GM23338 (cell line): ENCODE data around the gene GATA1. TPM values are rescaled to one million over a fixed set of nuclear protein-coding genes. Genes with fewer than 3 reads are reported as not detected.

ENCODE experiments used
- ATAC-seq: fragments of 200-7000 bp; cut with Tn5 transposase; 3 replicates; pipeline ENCODE4 v1.9.1; 2020
- DNase-seq: peaks from one replicate; pipeline ENCODE4 v3.0.0-alpha.2; 2015; ENCODE audit warnings: low spot score
- H2AFZ ChIP-seq: fragments of 200-600 bp; sonication (generic); 2 replicates; pipeline ENCODE4 v1.8.0; 2016; ENCODE audit warnings: antibody characterized with exemption, mild to moderate bottlenecking, moderate library complexity
- H3F3A ChIP-seq: fragments of 200-600 bp; sonication (generic); replicated peaks from 2 replicates; pipeline ENCODE4 v1.8.0; 2017; ENCODE audit warnings: antibody characterized with exemption, mixed run types, low read depth
- H3K27ac ChIP-seq: fragments of 200-600 bp; sonication (generic); 2 replicates; pipeline ENCODE4 v1.6.1; 2016; ENCODE audit warnings: low read depth
- H3K27me3 ChIP-seq: fragments of 200-600 bp; sonication (generic); 2 replicates; pipeline ENCODE4 v1.8.0; 2016; ENCODE audit warnings: mild to moderate bottlenecking, mixed run types, moderate library complexity; ENCODE audit not compliant: insufficient read depth
- H3K36me3 ChIP-seq: fragments of 200-600 bp; sonication (generic); 2 replicates; pipeline ENCODE4 v1.8.0; 2016; ENCODE audit warnings: mild to moderate bottlenecking; ENCODE audit not compliant: insufficient read depth
- H3K4me1 ChIP-seq: fragments of 200-600 bp; sonication (generic); 2 replicates; pipeline ENCODE4 v1.8.0; 2016; ENCODE audit warnings: mild to moderate bottlenecking, moderate library complexity; ENCODE audit not compliant: insufficient read depth
- H3K4me2 ChIP-seq: fragments of 200-600 bp; sonication (generic); 2 replicates; pipeline ENCODE4 v1.7.1; 2017; ENCODE audit warnings: mixed run types
- H3K4me3 ChIP-seq: fragments of 200-600 bp; sonication (generic); 2 replicates; pipeline ENCODE4 v1.6.1; 2016; ENCODE audit warnings: mixed run types
- H3K79me2 ChIP-seq: fragments of 200-600 bp; sonication (generic); replicated peaks from 2 replicates; pipeline ENCODE4 v1.8.0; 2017; ENCODE audit warnings: mild to moderate bottlenecking; ENCODE audit not compliant: insufficient read depth
- H3K9me2 ChIP-seq: fragments of 200-600 bp; sonication (generic); 2 replicates; pipeline ENCODE4 v1.8.0; 2017; ENCODE audit not compliant: insufficient read depth
- H4K20me1 ChIP-seq: fragments of 200-600 bp; sonication (generic); replicated peaks from 2 replicates; pipeline ENCODE4 v1.8.0; 2017; ENCODE audit warnings: mild to moderate bottlenecking; ENCODE audit not compliant: insufficient read depth
- H3K27ac Mint-ChIP-seq: 2 replicates; pipeline ENCODE4 v1.8.0; 2020; ENCODE audit warnings: inconsistent platforms, mild to moderate bottlenecking, moderate library complexity, mixed read lengths
- H3K27me3 Mint-ChIP-seq: 3 replicates; pipeline ENCODE4 v1.8.0; 2022; ENCODE audit warnings: low read depth, mild to moderate bottlenecking, moderate library complexity, mixed read lengths, inconsistent platforms; ENCODE audit not compliant: insufficient read depth, poor library complexity
- H3K36me3 Mint-ChIP-seq: 3 replicates; pipeline ENCODE4 v1.8.0; 2021; ENCODE audit warnings: low read depth, mild to moderate bottlenecking, inconsistent platforms, moderate library complexity, mixed read lengths
- H3K4me1 Mint-ChIP-seq: 3 replicates; pipeline ENCODE4 v1.8.0; 2020; ENCODE audit warnings: mild to moderate bottlenecking, inconsistent platforms, mixed read lengths
- H3K4me3 Mint-ChIP-seq: 3 replicates; pipeline ENCODE4 v1.8.0; 2021; ENCODE audit warnings: moderate library complexity, mild to moderate bottlenecking, inconsistent platforms, mixed read lengths
- H3K9me3 Mint-ChIP-seq: 3 replicates; pipeline ENCODE4 v1.8.0; 2020; ENCODE audit warnings: moderate library complexity, mild to moderate bottlenecking, inconsistent platforms, mixed read lengths
- CREB1 ChIP-seq: fragments of 250-450 bp; sonication (Bioruptor Pico); IDR thresholded peaks from 2 replicates; pipeline ENCODE4 v1.5.0; 2020; ENCODE audit warnings: low read depth, mild to moderate bottlenecking, moderate library complexity
- EZH2 ChIP-seq: fragments of 200-600 bp; sonication (generic); IDR thresholded peaks from one replicate; pipeline ENCODE4 v1.8.0; 2017; ENCODE audit warnings: antibody characterized with exemption, mild to moderate bottlenecking, low read depth; ENCODE audit not compliant: unreplicated experiment
- EZH2phosphoT487 ChIP-seq: fragments of 200-600 bp; sonication (generic); IDR thresholded peaks from one replicate; pipeline ENCODE4 v1.8.1; 2018; ENCODE audit warnings: antibody characterized with exemption; ENCODE audit not compliant: unreplicated experiment
- JUNB ChIP-seq: IDR thresholded peaks from one replicate; pipeline ENCODE4 v1.6.1; 2016; ENCODE audit warnings: antibody characterized with exemption; ENCODE audit not compliant: unreplicated experiment
- NANOG ChIP-seq: IDR thresholded peaks from 2 replicates; pipeline ENCODE4 v1.6.1; 2016; ENCODE audit warnings: antibody characterized with exemption, borderline replicate concordance
- POLR2AphosphoS5 ChIP-seq: IDR thresholded peaks from 2 replicates; pipeline ENCODE4 v1.6.1; 2016; ENCODE audit warnings: antibody characterized with exemption, low read depth
- STAT1 ChIP-seq: IDR thresholded peaks from one replicate; pipeline ENCODE4 v1.6.1; 2016; ENCODE audit warnings: antibody characterized with exemption; ENCODE audit not compliant: unreplicated experiment
- ZNF114 ChIP-seq: fragments of 250-450 bp; sonication (Bioruptor Pico); IDR thresholded peaks from 2 replicates; pipeline ENCODE4 v1.5.0; 2020; ENCODE audit warnings: mild to moderate bottlenecking, moderate library complexity
- ZNF331 ChIP-seq: fragments of 250-450 bp; sonication (Bioruptor Pico); IDR thresholded peaks from 2 replicates; pipeline ENCODE4 v1.5.0; 2020; ENCODE audit warnings: low read depth, mild to moderate bottlenecking, moderate library complexity
- polyA plus RNA-seq: library from polyadenylated mRNA; unstranded; fragments of >200 nt; fragmentation: Nextera tagmentation; extraction: Ambion mirVana; gene quantifications from 2 replicates; pipeline ENCODE4 v1.2.1, GENCODE V29; 2016
- total RNA-seq: library from RNA; depleted of rRNA; stranded (reverse); fragments of >200 nt; shearing (Covaris generic); gene quantifications from 2 replicates; pipeline ENCODE4 v1.2.3, GENCODE V29; 2014
- TF ChIP-seq, protein P1 (sequence below): IDR thresholded peaks from 2 replicates; pipeline ENCODE4 v1.6.1; 2016; ENCODE audit warnings: antibody characterized with exemption
- TF ChIP-seq, protein P2 (sequence below): fragments of 250-450 bp; sonication (Bioruptor Pico); IDR thresholded peaks from 2 replicates; pipeline ENCODE4 v1.5.0; 2020; ENCODE audit warnings: mild to moderate bottlenecking, moderate library complexity
- TF ChIP-seq, protein P3 (sequence below), 2 experiments: fragments of 200-600 bp in 1 of 2; sonication (generic) in 1 of 2; conservative IDR thresholded peaks; 2 replicates each; pipeline versions ENCODE4 v1.5.1 to v1.6.1; 2016 to 2017; ENCODE audit warnings: antibody characterized with exemption in 2 of 2, low read depth in 2 of 2, mild to moderate bottlenecking in 2 of 2, moderate library complexity in 1 of 2

GATA1 gene
- total and polyA plus RNA-seq, 2 experiments from 2014 or later: not detected

DNA sequence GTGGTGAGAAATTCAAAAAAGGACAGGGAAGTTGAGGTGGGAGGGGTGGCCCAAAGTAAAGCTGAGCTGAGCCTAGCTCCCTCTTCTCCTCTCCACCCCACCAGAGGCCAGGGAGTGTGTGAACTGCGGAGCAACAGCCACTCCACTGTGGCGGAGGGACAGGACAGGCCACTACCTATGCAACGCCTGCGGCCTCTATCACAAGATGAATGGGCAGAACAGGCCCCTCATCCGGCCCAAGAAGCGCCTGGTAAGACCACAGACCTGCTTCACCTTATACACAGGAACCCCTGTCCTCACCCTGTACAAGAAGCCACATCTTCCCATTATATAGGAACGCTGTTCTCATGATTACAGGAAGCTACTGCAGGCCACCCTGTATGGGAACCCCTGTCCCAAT, 5.8 kb downstream of the GATA1 start:
- no peaks in the 10 kb centered on the region for H3K4me1 Mint-ChIP-seq
- no peak overlapping the region for H3K27ac Mint-ChIP-seq

More for the DNA sequence above, 5.8 kb downstream of the GATA1 start:
- H3K4me2 ChIP-seq: no peak overlapping the region
- no peaks in the 10 kb centered on the region for H4K20me1 ChIP-seq
- H2AFZ ChIP-seq: no peak overlapping the region
- no peaks in the 10 kb centered on the region for H3K9me2 ChIP-seq
- H3K79me2 ChIP-seq: no peaks in the 10 kb centered on the region
- H3K27me3 ChIP-seq: no peaks in the 10 kb centered on the region
- H3F3A ChIP-seq: no peaks in the 10 kb centered on the region
- ATAC-seq (no peak), DNase-seq (no peak)
- no peaks in the 10 kb centered on the region for H3K4me1 ChIP-seq
- H3K36me3 Mint-ChIP-seq: no peaks in the 10 kb centered on the region; the same call in 2 of the 3 replicates
- TF ChIP-seq, protein P1, sequence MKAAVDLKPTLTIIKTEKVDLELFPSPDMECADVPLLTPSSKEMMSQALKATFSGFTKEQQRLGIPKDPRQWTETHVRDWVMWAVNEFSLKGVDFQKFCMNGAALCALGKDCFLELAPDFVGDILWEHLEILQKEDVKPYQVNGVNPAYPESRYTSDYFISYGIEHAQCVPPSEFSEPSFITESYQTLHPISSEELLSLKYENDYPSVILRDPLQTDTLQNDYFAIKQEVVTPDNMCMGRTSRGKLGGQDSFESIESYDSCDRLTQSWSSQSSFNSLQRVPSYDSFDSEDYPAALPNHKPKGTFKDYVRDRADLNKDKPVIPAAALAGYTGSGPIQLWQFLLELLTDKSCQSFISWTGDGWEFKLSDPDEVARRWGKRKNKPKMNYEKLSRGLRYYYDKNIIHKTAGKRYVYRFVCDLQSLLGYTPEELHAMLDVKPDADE: no peak
- TF ChIP-seq, protein P2, sequence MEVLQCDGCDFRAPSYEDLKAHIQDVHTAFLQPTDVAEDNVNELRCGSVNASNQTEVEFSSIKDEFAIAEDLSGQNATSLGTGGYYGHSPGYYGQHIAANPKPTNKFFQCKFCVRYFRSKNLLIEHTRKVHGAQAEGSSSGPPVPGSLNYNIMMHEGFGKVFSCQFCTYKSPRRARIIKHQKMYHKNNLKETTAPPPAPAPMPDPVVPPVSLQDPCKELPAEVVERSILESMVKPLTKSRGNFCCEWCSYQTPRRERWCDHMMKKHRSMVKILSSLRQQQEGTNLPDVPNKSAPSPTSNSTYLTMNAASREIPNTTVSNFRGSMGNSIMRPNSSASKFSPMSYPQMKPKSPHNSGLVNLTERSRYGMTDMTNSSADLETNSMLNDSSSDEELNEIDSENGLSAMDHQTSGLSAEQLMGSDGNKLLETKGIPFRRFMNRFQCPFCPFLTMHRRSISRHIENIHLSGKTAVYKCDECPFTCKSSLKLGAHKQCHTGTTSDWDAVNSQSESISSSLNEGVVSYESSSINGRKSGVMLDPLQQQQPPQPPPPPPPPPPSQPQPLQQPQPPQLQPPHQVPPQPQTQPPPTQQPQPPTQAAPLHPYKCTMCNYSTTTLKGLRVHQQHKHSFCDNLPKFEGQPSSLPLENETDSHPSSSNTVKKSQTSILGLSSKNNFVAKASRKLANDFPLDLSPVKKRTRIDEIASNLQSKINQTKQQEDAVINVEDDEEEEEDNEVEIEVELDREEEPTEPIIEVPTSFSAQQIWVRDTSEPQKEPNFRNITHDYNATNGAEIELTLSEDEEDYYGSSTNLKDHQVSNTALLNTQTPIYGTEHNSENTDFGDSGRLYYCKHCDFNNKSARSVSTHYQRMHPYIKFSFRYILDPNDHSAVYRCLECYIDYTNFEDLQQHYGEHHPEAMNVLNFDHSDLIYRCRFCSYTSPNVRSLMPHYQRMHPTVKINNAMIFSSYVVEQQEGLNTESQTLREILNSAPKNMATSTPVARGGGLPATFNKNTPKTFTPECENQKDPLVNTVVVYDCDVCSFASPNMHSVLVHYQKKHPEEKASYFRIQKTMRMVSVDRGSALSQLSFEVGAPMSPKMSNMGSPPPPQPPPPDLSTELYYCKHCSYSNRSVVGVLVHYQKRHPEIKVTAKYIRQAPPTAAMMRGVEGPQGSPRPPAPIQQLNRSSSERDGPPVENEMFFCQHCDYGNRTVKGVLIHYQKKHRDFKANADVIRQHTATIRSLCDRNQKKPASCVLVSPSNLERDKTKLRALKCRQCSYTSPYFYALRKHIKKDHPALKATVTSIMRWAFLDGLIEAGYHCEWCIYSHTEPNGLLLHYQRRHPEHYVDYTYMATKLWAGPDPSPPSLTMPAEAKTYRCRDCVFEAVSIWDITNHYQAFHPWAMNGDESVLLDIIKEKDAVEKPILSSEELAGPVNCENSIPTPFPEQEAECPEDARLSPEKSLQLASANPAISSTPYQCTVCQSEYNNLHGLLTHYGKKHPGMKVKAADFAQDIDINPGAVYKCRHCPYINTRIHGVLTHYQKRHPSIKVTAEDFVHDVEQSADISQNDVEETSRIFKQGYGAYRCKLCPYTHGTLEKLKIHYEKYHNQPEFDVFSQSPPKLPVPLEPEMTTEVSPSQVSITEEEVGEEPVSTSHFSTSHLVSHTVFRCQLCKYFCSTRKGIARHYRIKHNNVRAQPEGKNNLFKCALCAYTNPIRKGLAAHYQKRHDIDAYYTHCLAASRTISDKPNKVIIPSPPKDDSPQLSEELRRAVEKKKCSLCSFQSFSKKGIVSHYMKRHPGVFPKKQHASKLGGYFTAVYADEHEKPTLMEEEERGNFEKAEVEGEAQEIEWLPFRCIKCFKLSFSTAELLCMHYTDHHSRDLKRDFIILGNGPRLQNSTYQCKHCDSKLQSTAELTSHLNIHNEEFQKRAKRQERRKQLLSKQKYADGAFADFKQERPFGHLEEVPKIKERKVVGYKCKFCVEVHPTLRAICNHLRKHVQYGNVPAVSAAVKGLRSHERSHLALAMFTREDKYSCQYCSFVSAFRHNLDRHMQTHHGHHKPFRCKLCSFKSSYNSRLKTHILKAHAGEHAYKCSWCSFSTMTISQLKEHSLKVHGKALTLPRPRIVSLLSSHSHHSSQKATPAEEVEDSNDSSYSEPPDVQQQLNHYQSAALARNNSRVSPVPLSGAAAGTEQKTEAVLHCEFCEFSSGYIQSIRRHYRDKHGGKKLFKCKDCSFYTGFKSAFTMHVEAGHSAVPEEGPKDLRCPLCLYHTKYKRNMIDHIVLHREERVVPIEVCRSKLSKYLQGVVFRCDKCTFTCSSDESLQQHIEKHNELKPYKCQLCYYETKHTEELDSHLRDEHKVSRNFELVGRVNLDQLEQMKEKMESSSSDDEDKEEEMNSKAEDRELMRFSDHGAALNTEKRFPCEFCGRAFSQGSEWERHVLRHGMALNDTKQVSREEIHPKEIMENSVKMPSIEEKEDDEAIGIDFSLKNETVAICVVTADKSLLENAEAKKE (CRISPR knock-in tag): no peak
- TF ChIP-seq STAT1: no peak
- TF ChIP-seq POLR2AphosphoS5: no peak
- no peak for TF ChIP-seq EZH2
- TF ChIP-seq CREB1 (CRISPR knock-in tag): no peak
- TF ChIP-seq NANOG: no peak
- no peak for TF ChIP-seq JUNB
- no peak for TF ChIP-seq ZNF331
- TF ChIP-seq, protein P3, sequence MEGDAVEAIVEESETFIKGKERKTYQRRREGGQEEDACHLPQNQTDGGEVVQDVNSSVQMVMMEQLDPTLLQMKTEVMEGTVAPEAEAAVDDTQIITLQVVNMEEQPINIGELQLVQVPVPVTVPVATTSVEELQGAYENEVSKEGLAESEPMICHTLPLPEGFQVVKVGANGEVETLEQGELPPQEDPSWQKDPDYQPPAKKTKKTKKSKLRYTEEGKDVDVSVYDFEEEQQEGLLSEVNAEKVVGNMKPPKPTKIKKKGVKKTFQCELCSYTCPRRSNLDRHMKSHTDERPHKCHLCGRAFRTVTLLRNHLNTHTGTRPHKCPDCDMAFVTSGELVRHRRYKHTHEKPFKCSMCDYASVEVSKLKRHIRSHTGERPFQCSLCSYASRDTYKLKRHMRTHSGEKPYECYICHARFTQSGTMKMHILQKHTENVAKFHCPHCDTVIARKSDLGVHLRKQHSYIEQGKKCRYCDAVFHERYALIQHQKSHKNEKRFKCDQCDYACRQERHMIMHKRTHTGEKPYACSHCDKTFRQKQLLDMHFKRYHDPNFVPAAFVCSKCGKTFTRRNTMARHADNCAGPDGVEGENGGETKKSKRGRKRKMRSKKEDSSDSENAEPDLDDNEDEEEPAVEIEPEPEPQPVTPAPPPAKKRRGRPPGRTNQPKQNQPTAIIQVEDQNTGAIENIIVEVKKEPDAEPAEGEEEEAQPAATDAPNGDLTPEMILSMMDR (conservative IDR thresholded peaks at IDR 0.05; ENCODE audit: low read depth in 2 of 2): no peak
- no peak for TF ChIP-seq ZNF114
- no peak for TF ChIP-seq EZH2phosphoT487
- H3K4me3 Mint-ChIP-seq: no peak overlapping the region
- H3K9me3 Mint-ChIP-seq: no peaks in the 10 kb centered on the region; the same call in 2 of the 3 replicates
- no peak overlapping the region for H3K27ac ChIP-seq
- peaks cover 10% of the 10 kb centered on the region for H3K27me3 Mint-ChIP-seq
- no peak overlapping the region for H3K4me3 ChIP-seq
- H3K36me3 ChIP-seq: no peaks in the 10 kb centered on the region
